ENCODE results near the gene FGF8.

Gene FGF8

GRCh38 chr10:101768791-101769170, 7.1 kb downstream of the FGF8 start:
- FAIRE-seq: no peak

- no peak for FAIRE-seq
Observed at GRCh38 chr10:101767966-101768790, 7.7 kb downstream of the FGF8 start.

- FAIRE-seq: no peak
Observed at GRCh38 chr10:101767600-101767945, 8.3 kb downstream of the FGF8 start.

- FAIRE-seq: no peak
Observed at GRCh38 chr10:101766753-101767599, 8.9 kb downstream of the FGF8 start.

- no peak for FAIRE-seq
Observed at GRCh38 chr10:101766306-101766705, 9.6 kb downstream of the FGF8 start.

- no peak for FAIRE-seq
Observed at GRCh38 chr10:101763141-101763846, 12.6 kb downstream of the FGF8 start.

GRCh38 chr10:101762736-101763135, 13.2 kb downstream of the FGF8 start:
- FAIRE-seq: no peak

GRCh38 chr10:101761226-101761625, 14.7 kb downstream of the FGF8 start:
- FAIRE-seq: no peak

GRCh38 chr10:101760510-101760909, 15.4 kb downstream of the FGF8 start:
- FAIRE-seq: no peak

- no peak for FAIRE-seq
Observed at GRCh38 chr10:101759309-101760247, 16.3 kb downstream of the FGF8 start.

- no peak for FAIRE-seq
Observed at GRCh38 chr10:101758858-101759257, 17.1 kb downstream of the FGF8 start.

GRCh38 chr10:101752241-101752640, 23.7 kb downstream of the FGF8 start:
- FAIRE-seq: no peak

- FAIRE-seq: peak; percentile 96
Observed at GRCh38 chr10:101749047-101750016, 26.6 kb downstream of the FGF8 start.

- no peak for FAIRE-seq
Observed at GRCh38 chr10:101748496-101748895, 27.4 kb downstream of the FGF8 start.

- FAIRE-seq: no peak
Observed at GRCh38 chr10:101745074-101745696, 30.7 kb downstream of the FGF8 start.

GRCh38 chr10:101744267-101744666, 31.6 kb downstream of the FGF8 start:
- FAIRE-seq: no peak

- FAIRE-seq: no peak
Observed at GRCh38 chr10:101741938-101742337, 34.0 kb downstream of the FGF8 start.

GRCh38 chr10:101736666-101737065, 39.2 kb downstream of the FGF8 start:
- FAIRE-seq: no peak

GRCh38 chr10:101732096-101732495, 43.8 kb downstream of the FGF8 start:
- FAIRE-seq: no peak

- no peak for FAIRE-seq
Observed at GRCh38 chr10:101726115-101726387, 49.9 kb downstream of the FGF8 start.
